Stimulated activated CD8-positive, alpha-beta memory T cell treated with anti-CD3 and anti-CD28 coated beads, Interleukin-12 subunit alpha, Interleukin-12 subunit beta, amount 100 ng/mL, for 24 hours (primary cell): ENCODE data around the gene MLH3.
"Not testable (repeated sequence)": the region's sequence is repeated elsewhere in the genome, so short reads cannot be mapped to it uniquely, and the experiment has no call there.

ENCODE experiments used
- DNase-seq: peaks from one replicate; pipeline ENCODE4 v3.0.0-alpha.2; 2020; ENCODE audit errors: extremely low read depth

Gene MLH3

DNA sequence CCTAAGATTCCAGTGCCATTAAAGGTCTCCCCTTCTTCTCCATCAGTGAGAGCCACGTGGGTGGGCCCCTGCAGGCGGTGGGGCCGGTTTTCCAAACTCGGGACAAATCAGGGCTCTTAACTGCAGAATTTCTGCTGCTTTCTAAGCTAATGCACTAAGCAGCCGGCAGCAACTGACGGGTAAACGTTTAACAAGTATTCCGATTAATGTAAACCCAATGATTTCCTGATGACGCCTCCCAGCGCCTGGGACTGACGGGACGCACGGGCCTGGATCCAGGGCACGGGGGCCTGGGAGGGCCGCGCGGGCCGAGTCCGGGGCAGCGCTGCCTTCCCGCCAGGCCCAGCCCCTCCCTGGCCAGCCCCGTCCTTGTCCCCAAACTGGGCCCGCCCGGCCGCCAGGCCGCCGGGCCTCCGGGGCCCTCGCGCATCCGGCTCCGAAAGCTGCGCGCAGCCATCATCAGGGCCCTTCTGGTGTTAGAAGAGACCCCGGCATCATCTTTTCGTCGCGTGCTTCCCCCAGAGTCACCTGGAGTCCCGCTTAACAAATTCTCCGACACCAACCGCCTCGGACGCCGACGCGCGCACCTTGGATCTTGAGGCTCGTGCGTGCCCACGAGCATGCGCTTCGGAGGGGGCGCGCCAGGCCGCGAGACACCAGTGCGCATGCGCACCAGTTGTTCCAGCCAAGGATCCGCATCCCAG lies at the start of gene MLH3:
Gene MLH3 (minus strand): TSS at position 616 of the 704 bp plus-strand sequence. CDS start 1,812 bp downstream, outside the sequence.
- DNase-seq, result peak; percentile 43

DNA sequence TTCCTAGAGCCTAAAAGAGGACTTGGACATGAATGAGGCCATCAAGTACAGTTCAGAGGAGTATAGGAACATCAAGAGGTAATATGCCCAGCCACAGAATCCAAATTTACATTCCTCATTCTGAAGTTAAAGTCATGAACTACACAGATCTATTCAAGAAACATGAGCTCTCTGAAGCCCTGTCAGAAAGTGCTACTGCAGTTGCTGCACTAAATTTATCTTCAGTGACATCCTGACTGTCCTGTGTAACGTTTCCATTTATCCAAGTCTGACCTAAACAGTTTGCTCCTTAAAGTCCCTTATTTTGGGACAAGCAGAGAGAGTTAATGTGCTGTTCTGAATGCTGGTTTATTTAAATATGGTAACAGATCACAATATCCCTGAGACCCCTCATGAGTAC lies 47.4 kb upstream of the MLH3 start:
- DNase-seq, result no peak

DNA sequence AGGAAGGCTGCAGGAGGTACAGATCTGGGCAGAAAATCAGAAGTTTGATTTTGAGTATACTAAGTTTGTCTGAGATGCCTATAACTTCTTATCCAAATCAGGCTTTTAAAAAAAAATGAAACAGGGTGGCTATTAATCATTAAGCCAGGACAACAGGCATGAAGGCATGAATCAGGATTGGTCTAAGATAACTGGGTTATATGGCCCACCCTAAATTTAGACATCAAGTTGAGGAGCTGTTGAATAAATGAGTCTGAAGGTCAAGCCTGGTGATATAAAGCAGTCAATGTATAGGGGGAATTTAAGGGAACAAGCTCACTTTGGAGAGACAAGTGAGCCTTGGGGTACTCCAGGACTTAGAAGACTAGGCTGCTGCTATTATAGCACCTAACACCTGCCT lies 46.9 kb upstream of the MLH3 start:
- no peak for DNase-seq

DNA sequence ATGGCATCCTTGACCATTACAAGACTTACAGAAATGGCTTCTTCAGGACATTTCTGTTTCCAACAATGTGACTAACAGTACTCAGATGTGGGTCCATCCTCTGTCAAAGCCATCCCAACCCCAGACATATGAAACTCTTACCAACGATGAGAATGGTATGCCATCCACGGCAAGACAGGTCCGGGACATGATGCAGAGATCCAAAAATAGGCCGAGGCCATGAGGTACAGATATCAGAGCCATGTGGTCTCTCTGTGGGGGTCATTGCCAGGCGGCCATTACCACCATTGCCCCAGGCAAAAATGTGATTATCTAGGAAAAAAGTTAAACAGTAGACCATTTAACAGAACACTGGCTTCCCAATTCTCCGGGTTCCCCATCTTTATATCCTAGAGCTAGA lies 45.7 kb upstream of the MLH3 start:
- no peak for DNase-seq

DNA sequence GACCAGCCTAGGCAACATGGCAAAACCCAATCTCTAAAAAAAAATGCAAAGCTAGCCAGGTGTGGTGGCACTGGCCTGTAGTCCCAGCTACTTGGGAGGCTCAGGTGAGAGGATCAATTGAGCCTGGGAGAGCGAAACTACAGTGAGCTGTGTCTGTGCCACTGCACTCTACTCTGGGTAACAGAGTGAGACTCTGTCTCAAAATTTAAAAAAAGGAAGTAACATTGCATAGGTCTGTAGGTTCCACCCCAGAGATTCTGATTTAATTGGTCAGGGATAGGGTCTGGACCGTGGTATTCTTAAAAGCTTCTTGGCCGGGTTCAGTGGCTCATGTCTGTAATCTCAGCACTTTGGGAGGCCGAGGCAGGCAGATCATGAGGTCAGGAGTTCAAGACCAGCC lies 44.4 kb upstream of the MLH3 start:
- DNase-seq, result no peak

DNA sequence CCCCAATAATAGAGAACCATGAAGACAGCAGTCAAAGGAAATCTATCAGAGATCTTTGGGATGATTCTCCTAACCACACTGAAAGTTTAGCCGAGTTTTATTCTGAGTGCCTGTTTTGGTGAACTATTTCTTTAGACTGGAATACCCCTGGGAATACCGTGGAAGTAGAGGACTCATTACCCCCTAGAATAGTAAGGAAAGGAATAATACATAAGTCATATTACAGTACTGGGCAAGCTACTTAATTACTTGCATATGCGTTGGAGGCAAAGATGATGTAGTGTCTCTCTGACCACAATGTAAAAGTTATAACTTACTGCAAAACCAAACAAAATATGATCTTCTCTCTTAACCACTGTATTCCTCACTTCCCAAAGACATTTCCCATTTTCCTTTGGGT lies 43.6 kb upstream of the MLH3 start:
- DNase-seq, result no peak

DNA sequence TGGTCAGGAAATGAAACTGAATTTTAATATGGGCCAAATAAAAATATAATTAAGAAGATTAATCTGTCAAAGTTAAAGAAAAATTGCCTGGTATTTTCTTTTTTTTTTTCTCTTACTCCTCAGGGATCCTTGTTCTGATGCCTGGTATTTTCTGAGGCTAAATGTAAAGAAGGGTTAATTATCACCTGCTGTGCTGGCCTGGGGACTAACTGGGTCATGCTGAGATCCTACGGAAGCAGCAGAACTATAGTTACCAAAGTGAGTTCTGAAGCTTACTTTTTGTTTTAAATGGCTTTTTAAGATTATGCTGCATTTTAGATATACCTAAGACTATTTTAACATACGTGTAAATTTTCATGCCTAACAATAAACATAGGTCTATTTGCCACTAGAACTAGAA lies 41.4 kb upstream of the MLH3 start:
- DNase-seq, result no peak

DNA sequence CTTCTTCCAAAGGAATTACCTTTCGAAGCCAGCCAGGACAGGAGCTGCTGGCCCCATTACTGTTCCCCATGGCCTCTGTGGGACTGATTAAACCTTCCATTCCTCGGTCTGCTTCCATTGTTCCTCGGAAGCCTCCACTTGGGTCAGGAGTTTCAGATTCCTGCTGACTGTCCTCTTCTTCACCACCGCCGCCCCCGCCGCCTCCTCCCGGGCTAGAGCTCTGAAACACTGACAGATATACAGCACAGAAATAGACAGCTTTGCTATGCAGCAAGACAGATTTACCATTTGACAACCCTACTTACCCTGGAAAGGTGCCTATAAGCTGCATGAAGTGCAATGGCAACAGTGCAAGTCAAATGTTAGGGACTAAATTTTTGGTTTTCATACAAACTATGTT lies 40.0 kb upstream of the MLH3 start:
- DNase-seq, result no peak

DNA sequence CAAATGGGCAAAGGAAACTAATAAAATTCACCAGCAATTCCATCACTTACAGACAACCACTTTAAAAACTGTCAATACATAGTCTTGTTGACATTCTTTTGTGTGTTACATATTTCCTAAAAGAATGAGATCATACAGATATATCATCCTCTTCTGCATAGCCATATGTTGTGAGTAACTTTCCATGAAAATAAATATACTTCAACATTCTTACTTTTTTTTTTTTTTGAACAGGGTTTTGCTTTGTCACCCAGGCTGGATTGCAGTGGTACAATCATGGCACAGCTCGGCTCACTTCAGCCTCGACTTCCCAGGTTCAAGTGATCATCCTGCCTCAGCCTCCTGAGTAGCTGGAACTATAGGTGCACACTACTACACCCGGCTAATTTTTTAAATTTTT lies 39.1 kb upstream of the MLH3 start:
- no peak for DNase-seq

DNA sequence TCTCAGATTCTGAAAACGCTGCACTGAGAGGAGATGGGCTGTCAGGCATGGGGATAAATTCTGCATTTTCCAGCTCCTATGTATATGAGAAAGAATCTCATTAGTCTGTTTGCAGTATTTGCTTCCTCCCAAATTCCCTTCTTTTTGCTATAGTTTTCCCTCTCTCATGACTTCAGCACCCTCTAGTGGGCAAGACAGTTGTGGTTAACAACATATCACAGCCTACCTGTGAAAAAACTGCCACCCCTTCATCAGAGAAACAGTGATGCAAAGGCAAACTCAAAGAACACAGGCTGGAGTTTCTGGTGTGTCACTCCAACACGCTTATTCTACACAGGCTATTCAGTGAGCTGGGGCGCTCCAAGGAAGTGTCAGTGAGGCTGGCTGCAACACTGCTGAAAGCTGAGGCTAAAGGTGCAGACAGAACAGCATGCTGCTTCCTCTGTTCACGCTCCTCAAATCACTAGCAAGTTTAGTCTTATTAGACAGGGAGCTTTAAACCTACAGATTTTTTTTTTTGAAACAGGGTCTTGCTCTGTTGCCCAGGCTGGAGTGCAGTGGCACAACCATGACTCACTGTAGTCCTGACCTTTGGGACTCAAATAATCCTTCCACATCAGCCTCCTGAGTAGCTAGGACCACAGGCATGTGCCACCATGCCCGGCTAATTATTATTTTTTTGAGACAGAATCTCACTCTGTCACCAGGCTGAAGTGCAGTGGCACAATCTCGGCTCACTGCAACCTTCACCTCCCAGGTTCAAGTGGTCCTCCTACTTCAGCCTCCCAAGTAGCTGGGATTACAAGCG lies 37.5 kb upstream of the MLH3 start:
- DNase-seq, result no peak

DNA sequence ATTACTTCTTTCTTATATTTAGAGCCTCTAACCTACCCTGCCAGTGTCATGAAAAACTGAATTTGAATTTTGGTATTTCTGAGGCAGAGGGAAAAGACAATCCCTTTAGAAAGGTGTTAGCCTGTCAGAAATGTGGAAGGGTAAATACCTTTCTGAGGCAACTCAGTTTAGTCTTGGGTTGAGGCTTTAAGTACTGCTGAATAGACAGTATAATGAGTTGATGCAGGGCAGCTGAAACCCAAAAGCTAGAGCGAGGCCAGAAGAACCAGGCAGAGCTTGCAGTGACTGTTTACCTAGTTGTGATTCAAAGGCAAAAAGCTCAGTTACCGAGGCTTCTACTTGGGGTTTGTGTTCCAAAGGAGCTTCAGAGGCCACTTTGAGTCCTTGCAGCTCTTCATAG lies 36.9 kb upstream of the MLH3 start:
- DNase-seq, result no peak

DNA sequence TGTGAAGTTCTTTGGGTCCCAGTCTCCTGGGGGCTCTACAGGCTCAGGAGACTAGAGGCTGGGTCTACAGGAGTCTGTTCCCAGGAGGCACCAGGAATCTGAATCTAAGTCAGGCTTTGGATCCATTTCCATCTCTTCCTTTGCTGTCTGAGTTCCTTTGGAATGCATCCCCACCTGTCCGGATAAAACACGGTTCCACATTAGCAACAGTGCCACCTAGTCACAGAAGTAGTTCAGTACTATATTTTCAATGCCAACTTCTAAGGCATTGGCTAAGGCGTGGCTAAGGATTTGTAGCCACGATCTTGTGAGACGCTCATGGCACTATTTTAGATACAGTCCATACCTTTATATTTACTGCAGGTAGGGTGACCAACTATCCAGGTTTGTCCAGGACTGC lies 33.2 kb upstream of the MLH3 start:
- no peak for DNase-seq

DNA sequence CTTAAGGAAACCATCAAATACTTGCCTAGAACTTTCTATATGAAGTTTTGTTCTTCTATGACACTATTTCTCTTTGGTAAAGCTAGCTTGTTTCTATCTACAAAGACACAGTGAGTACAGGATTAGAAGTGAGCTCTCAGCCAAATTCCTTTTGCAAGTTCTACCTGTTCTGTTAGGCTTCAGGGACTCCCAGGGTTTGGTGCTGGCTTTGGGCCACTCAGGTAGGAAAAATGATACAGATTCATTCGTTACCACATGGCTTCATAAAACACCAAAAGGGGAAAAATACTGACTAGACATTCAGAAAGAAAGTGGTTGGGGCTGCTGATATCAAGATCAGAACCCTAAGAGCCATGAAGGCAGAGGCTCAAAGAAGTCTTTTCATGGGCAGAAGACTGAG lies 32.0 kb upstream of the MLH3 start:
- DNase-seq, result no peak

DNA sequence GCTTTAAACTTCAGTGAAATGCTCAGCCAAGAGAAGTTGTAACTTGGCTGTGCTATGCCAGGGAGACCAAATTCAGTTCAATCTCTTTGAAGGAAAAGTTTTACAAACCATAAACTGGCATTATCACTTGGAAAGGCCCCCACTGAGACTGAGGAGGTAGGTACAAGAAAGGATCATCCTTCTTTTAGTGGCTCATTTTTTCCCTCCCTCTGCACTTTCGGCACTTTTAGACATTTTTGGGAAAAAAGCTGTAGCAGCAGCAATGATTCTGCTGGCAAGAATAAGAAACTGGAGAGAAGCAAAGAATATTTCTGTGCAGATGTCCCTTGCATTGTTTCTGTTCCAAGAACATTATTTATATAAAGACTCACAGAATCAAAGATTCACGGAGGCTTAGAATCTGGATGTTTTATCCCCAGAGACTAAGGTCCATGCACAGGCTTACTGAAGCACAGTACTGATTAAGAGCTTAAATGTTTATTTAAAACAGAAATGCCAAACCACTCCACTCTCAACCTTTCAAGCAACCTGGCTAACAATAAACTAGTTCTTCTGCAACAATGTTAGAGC lies 30.5 kb upstream of the MLH3 start:
- no peak for DNase-seq

DNA sequence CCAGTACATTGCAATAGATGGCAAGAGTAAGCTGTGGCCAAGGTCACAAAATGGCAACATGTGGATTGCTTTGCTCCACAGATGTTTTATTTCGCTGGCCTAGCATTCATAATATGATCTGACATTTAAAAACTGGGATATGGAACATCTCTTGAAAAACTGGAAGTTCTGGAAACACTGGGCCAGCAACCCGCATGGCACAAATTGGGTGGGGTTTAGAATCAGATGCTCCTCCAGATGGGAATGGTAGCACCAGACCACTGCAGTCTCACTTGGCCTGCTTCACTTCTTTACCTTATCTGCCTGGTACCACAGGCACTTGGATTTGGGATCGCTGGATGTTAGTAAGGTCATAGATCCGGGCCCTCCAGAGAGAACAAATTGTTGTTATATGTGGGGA lies 28.3 kb upstream of the MLH3 start:
- no peak for DNase-seq

DNA sequence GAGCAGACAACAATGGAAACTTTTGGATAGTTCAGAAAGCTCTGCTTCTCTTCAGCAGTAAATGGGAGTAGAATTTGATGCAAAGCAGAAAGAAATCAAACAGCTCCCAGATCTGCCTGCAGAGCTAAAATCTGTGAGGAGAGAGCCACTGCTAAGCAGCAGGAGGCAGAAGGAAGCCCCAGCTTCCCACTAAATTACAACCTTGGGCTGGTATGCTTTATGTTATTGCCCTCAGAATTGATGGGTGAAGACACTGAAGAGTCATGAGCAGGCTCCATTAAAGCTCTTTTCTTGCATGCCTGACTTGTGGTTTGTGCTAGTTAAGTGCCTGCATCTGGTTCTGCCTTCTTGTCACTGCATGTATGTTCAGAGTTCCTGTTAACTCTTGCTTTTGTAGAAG lies 26.5 kb upstream of the MLH3 start:
- no peak for DNase-seq

DNA sequence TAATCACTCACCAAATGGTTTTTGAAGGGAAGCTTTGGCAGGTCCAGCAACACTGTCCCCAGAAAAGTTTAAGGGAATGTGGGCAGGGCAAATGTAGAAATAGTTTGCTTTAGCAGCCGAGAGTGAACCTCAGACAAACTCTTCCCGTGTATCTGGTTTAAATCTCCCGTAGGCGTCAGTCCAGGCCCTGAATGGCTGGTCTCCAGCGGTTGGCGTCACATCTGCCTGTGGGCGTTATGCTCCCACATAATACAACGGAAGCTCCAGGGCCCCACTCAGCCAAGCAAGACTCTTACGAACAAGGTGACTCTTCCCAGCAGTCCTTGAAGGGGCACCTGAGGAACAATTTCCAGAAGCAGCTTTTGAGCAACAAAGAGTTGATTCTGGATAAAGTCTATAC lies 19.1 kb upstream of the MLH3 start:
- DNase-seq, result no peak

DNA sequence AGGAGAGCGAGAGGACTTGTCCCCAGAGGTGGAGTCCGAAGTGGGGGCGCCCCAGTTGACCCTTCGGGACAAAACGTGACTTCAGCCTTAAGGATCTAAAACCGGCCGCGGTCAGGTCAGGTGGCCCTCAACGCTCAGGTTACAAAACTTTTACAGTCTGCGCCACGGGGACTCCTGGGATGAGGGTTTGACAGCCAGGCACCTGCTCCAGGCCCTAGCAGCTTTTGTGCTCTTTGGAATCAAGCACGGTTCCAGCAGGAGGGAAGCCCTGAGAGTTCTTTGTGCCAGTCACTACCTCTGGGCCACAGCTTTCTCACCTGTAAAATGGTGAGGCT lies 18.5 kb upstream of the MLH3 start:
- DNase-seq, result no peak

DNA sequence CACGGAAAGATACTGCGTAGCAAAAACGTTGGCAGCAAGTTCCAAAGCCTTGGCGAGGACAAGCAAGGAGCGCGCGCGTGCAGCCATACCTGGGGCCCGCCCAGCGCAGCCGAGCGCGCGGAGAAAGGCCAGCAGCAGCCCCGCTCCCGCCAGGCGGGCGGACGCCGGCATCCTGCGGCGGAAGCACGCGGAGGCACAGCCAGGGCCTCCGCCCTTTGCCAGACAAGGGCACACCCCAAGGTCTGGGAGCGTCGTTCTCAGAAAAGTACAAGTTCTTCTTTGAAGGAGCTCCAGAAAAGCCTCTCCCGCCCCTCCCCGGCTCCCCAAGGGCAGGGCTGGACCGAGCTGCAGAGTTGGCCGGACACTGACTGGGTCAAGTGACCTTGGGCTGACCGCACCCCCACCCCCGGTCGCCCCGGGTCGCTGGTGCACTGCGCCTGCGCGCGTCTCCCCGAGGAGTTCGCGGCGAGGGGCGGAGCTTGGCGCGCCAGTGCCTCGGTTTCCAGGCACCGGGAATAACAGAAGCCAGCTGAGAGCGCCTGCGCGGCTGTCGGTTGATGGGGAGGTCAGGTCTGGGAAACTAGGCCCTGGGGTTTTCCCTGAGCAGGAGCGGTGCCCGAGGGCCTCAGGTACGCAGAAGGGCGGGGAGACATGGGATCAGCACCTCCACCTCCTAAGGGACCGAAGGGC lies 18.0 kb upstream of the MLH3 start, which contains the start of gene ZC2HC1C:
Gene ZC2HC1C (plus strand): TSS at position 521 of the 690 bp plus-strand sequence. CDS start 933 bp downstream, outside the sequence.
- peak; percentile 31 for DNase-seq

DNA sequence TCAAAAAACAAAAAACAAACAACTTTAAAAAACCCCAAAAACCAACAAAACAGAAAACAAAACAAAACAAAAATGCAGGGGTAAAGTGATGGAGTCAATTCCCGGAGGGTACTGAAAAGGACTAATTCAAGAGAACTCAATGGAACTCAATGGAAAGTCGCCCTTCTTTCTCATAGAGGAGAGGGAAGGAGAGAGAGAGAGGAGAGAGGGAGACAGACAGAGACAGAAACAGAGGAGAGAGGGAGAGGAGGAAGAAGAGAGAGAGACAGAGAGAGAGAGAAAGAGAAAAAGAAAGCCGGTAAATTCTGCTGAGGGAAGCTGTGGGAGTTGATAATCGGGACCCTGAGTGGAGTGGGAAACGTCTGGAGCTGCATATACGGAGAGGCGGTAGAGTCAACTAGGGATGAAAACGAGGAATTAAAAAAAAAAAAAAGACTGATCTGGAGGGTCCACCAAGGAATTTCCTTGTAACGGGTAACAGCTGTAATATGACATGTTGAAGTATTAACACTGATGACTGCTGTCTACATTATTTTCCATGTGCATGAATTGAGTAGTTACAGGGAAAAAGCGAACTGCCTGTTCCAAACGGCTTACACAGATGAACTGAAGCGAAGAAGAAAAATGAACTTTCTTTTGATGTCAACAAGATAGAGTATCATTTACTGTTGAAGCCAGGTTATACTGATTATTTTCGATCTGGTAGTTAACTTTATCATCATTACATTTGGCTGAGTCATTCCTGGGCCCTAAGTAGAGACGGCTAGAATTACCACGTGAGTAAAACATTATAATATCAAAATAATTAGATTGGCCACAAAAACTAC lies 17.2 kb upstream of the MLH3 start:
- DNase-seq, result no peak

DNA sequence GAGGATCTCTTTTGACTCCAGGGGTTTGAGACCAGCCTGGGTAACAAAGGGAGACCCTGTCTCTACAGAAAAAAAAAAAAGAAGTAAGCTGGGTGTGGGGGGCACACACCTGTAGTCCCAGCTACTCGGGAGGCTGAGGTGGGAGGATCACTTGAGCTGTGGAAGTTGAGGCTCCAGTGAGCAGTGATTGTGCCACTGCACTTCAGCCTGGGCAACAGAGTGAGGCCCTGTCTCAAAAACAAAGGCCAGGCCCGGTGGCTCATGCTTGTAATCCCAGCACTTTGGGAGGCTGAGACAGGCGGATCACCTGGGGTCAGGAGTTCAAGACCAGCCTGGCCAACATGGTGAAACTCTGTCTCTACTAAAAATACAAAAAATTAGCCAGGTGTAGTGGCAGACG lies 16.5 kb upstream of the MLH3 start:
- not testable (repeated sequence) for DNase-seq

DNA sequence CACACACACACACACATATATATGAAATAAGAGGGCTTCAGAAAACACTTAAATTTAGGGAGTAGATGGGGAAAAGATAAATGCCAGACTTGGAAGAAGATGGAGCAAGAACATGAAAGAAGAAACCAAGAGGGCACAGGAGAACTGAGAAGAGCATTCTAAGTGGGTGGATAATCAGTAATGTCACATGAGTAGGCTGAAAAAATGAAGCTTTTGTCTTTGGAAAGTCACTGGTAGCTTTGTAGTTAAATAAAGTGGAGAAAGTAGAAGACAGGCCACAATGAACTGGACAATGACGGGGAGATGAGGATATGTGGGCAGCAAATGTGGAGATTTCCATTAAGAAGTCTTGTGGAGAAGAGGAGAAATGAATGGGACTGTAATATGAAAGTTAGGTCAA lies 15.9 kb upstream of the MLH3 start:
- DNase-seq, result no peak
